H4 (cell line): ENCODE data around the gene TLE3. TPM values are rescaled to one million over a fixed set of nuclear protein-coding genes. Genes with fewer than 3 reads are reported as not detected.
"Not testable (repeated sequence)": the region's sequence is repeated elsewhere in the genome, so short reads cannot be mapped to it uniquely, and the experiment has no call there.

Experiments used
- DNase-seq: peaks from one replicate; pipeline ENCODE4 v3.0.0-alpha.2; 2015; ENCODE audit warnings: low spot score
- total RNA-seq: library from RNA; depleted of rRNA; stranded (reverse); fragments of >200 nt; shearing (Covaris generic); gene quantifications from 2 replicates; pipeline ENCODE4 v1.2.3, GENCODE V29; 2014

The TLE3 gene
- total RNA-seq, 1 experiment from 2014 or later: 17.5 TPM

DNA sequence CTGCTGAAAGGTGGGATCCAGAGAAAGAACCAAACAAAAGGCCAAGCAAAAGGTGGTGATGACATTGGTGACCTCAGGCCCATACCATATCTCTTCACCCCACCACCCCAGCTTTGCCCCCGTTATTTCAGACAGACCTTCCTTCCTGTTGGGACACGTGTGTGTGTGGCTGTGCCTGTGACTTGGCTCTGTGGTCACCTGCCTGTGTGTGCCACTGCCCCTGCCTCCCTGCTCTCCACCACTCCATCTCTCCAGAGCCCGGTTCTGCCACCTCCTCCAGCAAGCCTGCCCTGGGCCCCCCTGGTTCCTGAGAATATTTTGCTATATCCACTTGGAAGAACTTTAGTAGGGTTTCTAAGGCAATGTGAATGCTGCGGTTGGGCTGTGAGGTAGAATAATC, 28.6 kb upstream of the TLE3 start:
- DNase-seq: no peak

DNA sequence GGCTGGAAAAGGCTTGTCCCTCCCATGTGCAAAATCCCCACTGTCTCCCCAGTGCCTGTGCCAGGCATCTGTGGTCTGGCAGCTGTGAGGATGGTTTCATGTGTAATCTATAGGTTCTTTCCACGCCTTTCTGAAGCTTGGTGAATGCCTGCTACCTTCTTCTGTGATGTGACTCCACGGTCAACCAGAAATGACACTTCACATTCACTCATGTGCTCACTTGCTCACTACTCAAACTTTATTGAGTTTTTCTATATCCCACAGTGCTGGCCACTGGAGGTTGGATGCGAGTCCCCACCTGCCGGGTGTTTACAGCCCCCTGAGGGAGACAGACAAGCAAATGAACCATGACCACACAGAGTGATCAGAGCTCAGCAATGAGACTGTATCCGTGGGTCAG, 27.9 kb upstream of the TLE3 start:
- no peak for DNase-seq

DNA sequence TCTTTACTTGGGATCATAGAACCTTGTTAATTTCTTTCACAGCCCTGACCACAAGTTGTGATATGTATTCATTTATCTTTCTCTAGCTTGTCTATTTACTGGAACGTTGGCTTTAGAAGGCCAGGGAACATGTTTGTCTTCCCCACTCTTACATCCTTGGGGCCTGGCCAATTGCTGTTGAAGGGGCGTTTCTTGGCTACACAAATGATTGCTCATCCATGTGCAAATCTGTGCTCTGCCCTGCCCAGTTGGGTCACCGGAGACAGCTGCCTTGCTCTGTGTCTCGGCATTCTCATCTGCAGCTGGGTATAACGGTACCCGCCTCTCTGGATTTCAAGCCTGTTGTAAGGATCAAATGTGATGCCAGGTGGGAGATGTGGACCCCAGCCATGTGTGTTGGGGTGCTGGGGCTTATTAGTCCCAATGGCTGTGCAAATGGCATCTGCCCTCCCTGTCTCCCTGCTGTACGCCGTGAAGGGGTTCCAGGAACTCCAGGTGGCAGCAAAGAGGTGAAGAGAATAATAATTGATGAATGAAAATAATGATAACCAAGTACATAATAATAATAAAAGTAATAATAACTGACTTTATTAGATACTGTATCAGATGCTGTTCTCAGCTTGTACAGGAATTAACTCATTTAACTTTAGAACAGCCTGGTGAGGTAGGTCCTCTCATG, 24.0 kb upstream of the TLE3 start:
- peak; percentile 49 for DNase-seq

DNA sequence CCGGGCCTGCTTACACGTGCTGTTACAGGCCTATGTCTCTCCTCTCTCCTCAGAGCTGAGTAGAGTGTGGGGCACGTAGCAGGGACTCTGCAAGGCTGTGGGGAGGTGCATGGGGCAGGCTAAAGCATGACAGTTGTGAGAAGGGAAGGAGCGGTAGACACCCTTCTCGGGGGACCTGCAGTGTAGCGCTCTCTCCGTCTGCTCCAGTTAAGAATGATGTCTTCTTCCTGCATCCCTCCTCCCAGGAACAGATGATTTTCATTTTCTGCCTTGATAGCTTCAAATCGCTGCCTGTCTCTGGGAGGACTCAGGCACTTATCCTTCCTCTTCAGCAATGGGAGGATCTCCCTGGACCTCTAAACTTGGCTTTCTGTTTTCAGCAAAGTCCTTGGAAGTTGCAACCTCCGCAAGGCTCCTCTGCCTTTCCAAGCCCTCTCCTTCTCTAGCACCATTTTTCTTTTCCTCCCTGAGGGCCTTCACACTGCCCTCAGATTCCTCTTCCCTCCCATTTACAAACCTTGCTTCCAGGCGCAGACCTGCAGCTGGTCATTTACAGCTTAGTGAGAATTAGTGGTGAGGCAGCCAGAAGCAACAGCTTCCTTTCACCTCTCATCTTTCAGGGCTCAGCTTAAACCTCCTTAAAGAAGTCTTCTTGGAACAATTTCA, 23.4 kb upstream of the TLE3 start:
- DNase-seq: no peak

DNA sequence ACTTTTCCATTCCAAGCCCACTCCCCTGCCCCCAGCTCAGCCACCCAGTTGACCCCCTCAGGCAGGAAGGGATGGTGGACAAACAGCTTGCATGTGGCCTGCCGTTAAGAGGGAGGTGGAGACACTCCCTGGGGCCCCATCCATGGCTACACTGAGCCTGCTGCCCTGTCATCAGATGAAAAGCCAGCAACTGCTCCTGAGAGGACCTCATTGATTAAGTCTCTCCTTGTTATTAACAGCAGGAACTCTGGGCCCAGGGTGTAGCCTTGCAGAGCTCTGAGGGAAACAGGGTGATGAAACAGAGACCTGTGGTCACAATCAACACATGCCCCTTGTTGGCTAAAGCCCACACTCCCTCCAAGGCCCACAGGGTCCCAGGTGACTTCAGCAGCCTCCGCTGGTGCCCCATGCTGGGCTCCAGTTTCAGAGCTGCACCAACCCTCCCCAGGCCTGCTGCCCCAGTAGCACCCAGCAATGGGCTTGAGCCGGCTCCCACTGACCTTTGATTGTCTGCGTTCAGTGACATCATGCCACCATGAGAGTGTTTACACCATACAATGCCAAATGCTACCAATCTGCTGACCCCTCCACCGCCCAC, 22.3 kb upstream of the TLE3 start:
- no peak for DNase-seq

DNA sequence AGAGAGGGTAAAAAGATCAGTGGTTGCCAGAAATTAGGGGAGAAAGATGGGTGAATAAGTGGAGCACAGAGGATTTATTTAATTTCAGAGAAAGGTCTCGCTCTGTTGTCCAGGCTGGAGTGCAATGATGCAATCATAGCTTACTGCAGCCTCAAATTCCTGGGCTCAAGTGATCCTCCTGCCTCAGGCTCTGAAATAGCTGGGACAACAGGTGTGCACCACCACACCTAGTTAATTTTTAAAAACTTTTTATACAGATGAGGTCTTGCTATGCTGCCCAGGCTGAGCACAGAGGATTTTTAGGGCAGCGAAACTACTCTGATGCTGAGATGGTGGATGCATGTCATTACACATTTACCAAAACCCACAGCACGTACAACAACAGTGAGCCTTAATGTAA, 20.9 kb upstream of the TLE3 start:
- no peak for DNase-seq

DNA sequence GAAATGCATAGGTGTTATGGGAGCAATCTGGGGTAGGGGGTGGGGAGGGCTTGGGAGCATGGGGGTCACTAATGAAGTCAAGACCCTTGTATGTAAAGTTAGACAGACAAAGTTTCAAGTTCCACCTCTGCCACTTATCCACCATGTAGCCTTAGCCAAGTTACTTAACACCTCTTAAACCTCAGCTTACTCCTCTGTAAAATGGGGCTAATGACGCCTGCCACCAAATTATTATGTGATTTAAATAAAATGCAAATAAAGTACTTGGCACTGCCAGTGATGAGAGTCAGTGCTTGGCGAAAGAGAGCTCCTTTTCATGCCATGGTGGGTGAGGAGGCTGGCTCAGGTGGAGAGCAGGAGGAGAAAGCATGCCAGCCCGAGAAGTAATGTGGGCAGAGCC, 18.6 kb upstream of the TLE3 start:
- no peak for DNase-seq

DNA sequence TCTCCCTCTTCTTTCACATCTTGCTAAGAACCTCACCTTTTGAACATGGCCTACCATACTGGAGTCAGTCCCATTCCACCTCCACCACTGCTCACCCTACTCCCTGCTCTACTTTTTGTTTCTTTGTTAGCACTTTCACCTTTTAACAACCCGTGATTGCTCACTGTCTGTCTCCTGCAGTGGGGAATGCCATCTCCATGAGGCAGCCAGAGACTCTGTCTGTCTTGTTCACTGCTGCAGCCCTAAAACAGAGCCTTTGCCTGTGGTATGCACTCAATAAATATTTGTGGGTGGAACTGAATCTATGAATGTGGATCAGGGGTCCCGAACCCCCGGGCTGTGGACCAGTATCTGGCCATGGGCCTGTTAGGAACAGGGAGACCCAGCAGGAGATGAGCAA, 16.5 kb upstream of the TLE3 start:
- no peak for DNase-seq

DNA sequence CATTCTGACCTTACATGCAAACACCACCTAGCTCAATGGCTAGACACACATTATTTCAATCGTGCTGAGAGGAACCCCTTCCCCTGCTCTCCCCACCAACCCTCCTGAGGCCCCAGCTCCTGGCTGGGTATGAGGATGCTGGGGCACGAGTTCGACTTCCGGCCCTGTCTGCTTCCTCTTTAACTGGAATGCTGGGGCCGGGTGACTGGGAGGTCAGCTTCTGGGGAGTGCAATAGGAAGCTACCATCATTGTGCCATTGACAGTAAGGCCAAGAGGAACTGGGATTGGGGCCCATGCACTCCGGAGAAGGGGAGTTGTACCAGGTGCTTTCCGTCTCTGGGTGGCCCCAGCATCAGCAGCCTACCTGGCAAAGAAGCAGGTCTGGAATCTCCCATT, 15.6 kb upstream of the TLE3 start:
- DNase-seq: no peak

DNA sequence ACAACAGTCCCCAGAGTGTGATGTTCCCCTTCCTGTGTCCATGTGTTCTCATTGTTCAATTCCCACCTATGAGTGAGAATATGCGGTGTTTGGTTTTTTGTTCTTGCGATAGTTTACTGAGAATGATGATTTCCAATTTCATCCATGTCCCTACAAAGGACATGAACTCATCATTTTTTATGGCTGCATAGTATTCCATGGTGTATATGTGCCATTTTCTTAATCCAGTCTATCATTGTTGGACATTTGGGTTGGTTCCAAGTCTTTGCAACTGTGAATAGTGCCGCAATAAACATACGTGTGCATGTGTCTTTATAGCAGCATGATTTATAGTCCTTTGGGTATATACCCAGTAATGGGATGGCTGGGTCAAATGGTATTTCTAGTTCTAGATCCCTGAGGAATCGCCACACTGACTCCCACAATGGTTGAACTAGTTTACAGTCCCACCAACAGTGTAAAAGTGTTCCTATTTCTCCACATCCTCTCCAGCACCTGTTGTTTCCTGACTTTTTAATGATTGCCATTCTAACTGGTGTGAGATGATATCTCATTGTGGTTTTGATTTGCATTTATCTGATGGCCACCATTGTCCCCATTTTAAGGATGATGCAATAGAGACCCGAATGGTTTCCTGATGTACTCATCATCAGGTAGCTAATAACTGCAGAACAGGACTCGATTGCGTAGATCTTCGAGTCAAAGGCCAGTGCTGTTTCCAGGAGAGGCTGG, 15.0 kb upstream of the TLE3 start:
- DNase-seq: not testable (repeated sequence)

DNA sequence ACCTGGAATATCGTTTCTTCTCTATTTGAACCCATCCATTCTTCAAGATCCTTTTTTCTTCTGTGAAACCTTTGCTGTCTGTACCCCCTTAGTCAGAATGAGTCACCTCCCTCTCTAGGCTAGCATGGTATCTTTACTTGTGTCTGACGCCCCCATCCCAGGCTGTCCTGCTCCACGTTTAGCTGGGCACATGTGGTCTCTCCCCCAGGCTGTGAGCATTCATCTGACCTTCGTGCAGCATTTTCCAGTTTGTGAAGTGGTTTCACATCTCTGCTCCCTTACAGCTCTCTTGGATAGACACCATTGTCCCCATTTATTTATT, 14.3 kb upstream of the TLE3 start:
- no peak for DNase-seq

DNA sequence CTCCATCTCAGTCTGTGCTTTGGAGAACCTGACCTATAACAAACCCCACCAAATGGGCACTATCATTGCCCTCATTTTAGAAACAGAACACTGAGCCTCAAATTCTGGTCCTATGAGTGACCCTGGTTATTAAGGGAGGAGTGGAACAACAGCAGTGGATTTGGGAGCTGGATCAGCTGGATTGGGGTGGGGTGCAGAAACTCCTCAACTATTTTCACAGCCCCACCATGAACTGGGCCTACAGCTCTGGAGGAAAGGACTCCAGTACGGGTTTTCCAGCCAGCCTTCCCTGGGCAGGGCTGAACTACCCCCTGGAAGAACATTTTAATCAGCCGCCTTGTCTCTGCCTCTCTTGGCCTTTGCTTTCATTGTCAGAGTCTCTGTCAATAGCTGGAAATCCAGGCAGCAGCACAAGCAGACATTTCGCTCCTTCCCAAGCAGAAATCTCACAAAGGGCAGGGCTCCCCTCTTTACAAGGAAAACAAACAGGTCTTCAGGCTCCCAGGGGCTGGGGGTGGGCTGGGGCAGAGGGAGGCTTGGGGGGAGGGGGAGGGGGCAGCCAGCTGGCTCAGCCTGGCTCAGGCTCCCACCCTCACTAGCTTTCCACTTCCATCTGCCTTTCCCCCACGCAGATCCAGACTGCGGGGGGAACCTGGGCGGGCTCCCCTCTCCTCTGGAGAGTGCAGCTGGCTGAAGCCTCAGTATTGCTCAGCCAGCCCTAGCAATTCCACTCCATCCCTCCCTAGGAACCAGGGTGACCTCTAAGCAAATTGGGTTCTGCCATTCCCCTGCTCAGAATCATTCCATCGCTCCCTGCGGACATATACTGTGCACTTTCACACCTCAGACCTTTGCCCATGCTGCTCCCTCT, 13.7 kb upstream of the TLE3 start:
- peak; percentile 67 for DNase-seq

DNA sequence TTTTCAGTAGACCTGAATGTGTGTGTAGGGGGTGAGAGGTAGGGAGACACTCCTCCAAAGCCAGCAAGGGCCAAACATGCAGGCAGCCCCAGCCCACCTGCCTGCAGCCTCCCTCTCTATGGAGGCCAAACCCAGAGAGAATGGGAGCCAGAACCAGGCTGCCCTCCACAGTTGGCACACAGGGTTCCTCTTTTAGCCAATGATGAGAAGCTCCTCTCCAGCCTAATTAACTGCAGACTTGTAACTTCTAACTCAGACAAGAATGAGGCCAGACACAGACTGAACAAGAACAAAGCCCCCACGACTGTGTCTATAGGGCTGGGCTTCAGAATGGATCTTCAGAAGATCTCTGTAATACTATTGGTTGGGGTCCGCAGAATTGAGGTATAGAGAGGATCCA, 12.3 kb upstream of the TLE3 start:
- no peak for DNase-seq

DNA sequence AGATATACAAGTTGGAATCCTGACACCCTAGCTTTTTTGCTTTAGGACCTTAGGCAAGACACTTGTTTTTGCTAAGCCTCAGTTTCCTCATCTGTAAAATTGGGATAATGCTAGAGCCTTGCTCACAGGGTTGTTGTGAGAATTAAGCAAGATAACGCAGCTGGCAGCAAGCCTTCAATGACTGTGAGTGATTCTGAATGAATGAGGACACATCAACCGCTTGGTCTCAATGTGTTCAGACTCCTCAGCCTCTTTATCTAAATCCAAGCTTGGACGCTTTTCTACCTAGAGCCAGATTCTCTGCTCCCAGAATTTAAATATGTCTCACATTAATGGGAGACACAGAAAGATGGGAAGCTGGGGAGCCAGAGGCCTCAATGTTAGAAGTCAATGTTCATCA, 11.8 kb upstream of the TLE3 start:
- DNase-seq: no peak

DNA sequence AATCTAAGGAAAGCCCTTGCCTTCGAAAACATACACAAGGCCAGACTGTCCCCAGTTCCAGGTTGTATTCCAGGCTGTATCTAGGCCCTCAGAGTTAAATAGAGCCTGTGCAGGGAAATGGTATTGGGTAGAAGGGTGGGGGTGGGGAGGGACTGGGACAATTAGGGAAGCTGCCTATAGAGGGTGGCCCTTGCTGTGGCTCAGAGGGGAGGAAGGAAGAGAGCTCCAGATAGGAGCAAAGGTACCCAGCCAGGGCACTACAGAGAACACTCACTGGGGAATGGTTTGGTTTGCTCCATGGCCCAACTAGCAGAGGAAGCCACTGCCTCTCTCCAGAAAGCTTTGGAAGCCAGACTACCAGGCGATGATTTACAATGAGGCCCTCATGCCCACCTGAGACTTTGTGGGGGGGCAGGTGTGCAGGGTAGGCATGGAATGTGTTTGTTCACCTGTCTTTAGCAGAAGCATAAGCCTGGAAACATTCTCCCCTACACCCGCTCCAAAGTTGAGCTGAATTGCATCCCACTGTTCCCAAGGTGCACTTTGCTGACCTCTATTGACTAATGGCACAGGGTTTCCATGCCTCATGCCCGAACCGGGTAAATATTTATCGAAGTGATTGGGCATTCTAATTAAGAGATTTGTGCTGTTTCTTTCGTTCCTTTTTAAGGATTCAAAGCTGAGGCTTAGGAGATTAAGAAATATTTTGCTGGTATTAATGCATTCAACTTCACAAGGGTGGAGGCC, 6.3 kb upstream of the TLE3 start:
- no peak for DNase-seq

DNA sequence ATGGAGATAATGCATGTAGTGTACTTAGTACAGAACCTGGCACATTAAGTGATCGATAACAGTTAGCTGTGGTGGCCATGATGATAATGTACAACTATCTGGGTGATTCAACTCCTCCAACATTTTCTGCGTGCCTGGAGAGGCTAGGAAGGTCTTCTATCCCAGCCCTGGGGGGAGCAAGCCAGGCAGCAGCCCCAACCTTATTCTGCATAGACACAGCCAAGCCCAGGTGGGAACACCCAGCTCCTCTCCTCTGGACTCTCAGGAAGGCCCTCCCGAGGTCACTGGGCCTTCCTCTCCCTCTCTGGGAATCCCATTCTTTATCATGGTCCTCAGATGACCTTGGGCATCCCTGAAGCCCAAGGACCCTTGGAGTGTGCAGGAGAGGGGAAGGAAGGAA, 5.1 kb upstream of the TLE3 start:
- no peak for DNase-seq

DNA sequence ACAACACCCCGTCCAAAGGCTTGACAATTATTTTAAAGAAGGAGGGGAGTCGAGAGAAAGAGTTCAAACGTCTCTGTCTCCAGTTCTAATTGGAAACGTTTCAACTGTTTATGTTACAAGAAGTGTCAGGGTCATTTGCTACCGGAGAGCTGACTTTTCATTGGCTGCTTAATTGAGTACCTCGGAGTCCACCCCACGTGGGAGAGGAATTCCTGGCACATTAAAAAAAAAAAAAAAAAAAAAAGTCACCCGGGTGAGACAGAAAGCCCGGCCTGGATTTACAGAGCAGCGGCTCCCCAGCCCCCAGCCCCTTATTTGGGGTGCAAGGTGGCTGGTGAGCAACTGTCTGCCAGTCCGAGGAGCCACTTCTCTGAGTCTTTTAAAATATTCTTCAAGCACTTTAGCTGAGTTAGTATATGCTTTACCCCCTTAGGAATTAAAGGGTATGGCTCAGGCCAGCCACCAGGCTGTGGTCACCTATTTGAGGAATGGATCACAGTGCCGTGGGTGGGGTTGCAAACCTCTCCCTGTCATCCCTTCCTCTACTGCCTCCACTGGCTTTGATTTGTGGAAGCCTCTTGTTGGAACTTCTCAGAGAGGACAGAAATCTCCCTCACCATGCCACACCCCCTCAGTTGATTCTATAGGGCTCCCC, 3.9 kb upstream of the TLE3 start:
- DNase-seq: peak; percentile 96

DNA sequence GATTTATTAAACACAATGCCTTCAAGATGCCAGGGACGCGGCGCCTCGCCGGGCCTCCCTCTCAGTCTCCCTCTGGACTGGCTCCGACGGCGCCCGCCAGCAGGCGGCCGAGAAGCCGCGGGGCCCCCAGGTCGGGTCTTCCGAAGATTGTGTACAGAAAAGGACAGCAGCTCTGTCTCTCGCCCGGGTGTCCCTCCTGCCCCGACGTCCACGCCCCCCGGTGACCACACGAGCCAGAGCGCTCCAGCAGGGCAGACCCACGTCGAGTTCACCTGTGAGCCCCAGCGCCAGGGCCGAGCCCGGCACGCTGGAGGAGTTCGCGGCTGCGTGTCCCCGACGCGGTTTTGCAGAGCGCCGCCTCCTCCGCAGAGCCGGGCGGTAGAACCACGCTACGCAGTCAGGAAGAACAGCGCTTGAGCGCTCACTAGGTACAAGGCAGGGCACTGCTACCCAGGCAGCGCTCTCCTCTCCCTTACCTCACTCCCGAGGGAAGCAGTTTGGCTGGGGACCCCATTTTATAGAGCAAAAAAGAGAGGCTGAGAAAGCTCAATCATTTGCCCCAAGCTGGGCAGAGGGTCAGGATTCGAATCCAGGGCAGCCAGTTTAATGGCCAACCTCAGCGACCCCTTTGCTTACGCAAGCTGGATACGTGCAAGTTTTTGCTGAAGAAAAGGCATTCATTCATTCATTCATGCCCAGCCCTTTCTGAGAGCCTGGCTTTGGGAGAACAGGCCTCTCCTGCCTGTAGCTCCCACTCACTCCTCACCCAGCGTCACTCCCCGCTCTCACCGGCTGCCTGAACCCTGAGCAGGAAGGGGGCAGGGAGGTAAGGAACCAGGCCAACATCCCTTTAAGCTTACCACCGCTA, 3.0 kb upstream of the TLE3 start:
- DNase-seq: peak; percentile 69

DNA sequence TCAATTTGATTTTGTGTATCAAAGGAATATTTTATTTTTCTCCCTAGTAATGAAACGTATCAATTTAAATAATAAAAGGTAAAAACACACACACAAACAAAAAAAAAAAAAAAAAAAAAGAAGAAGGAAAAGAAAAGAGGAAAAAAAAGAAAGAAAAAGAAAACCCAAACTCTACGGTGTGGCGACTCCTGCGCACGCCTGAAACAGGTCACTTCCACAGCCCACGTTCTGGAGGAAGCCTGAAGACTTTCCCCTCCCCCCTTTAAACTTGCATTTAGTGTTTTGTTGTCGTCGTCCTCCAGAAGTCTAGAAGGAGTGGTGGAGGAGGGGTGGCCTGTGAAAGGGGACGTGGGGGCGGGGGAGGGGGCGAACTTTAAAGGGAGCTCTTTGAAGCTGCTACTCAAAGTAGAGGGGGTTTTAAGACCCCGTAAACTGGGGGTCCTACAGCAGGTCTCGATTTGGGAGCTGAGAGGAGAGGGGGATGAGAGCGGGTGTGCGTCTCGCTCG, 2.3 kb upstream of the TLE3 start:
- no peak for DNase-seq
